ENCODE results near the gene PRKCD. TPM values are rescaled to one million over a fixed set of nuclear protein-coding genes. Genes with fewer than 3 reads are reported as not detected.

Gene PRKCD
- total and polyA plus RNA-seq, 9 of the 15 experiments (the other 6 are each of a cell fraction or from before 2014, with no cell fraction given) = 2.5 to 19.5 (median 6.1) TPM

GRCh38 chr3:53239800-53240199 lies 78.8 kb downstream of the PRKCD start:
- Histone ChIP-seq H4K20me1 (replicated peaks; ENCODE audit: control insufficient read depth, insufficient read depth, low read length) (peaks cover 17% of the 10 kb centered on the region), H3K79me2 (ENCODE audit: control insufficient read depth, insufficient read depth, low read length) (peaks cover 35% of the 10 kb centered on the region), H3K9ac (ENCODE audit: insufficient read depth in 1 of 2, low read depth in 2 of 2, low read length in 2 of 2) (no peak overlapping the region), H3K4me3 (no peak overlapping the region), H3K27ac (ENCODE audit: extremely low read depth, low read depth, low read length) (no peak overlapping the region), H2AFZ (ENCODE audit: low read depth, low read length) (no peak overlapping the region), H3K9me3 (replicated peaks; ENCODE audit: control insufficient read depth, insufficient read depth, low read depth, low read length) (no peaks in the 10 kb centered on the region), H3K4me1 (replicated peaks in 1 of 2; ENCODE audit: control insufficient read depth in 2 of 2, insufficient read depth in 2 of 2, low read length in 2 of 2) (peaks cover 12 to 33% of the 10 kb centered on the region in 2 experiments), H3K27me3 (ENCODE audit: control insufficient read depth in 2 of 2, insufficient read depth in 2 of 2, low read length in 2 of 2) (no peaks in the 10 kb centered on the region), H3K9me1 (ENCODE audit: control insufficient read depth, insufficient read depth, low read length) (no peaks in the 10 kb centered on the region), H3K36me3 (ENCODE audit: control insufficient read depth, insufficient read depth, low read length) (peaks cover 93% of the 10 kb centered on the region), H3K4me2 (ENCODE audit: insufficient read depth, low read length) (no peak overlapping the region)
- in situ Hi-C loops (cut with MboI) (no loop called here), intact Hi-C loops (cut with micrococcal nuclease) (no loop called here)
- BruUV-seq (replicated peaks) = no TSS peak
- 86% methylated on average over 2 of the region's 5 CpGs for WGBS (ENCODE audit: insufficient coverage, low coverage, missing lambda C conversion rate)
- CTCF ChIA-PET (ENCODE audit: low intra/inter-chr PET ratio) = interaction anchor here (0.6 kb wide), 1 partner anchor 1789 kb away, joined by 3 read pairs; no protein-coding TSS in a partner anchor
- FAIRE-seq (no peak), DNase-seq (ENCODE audit: extremely low read depth in 1 of 4, low spot score in 3 of 4) (no peak), ATAC-seq (no peak)
- POLR2A ChIA-PET = interaction anchor here (0.7 kb wide), 1 partner anchor 519 kb away, joined by 4 read pairs; no protein-coding TSS in a partner anchor
- no peak for TF ChIP-seq ZNF707 (CRISPR knock-in tag; conservative IDR thresholded peaks at IDR 0.05)
- TF ChIP-seq NCOA4 (IDR thresholded peaks at IDR 0.05; ENCODE audit: partially characterized antibody) = no peak
- TF ChIP-seq, protein P1, sequence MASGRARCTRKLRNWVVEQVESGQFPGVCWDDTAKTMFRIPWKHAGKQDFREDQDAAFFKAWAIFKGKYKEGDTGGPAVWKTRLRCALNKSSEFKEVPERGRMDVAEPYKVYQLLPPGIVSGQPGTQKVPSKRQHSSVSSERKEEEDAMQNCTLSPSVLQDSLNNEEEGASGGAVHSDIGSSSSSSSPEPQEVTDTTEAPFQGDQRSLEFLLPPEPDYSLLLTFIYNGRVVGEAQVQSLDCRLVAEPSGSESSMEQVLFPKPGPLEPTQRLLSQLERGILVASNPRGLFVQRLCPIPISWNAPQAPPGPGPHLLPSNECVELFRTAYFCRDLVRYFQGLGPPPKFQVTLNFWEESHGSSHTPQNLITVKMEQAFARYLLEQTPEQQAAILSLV (tag; IDR thresholded peaks at IDR 0.05) = no peak
